NB4 (cell line): ENCODE data around the gene PELI2.

Experiments used
- DNase-seq: peaks from one replicate; pipeline ENCODE4 v3.0.0; 2010; ENCODE audit warnings: low read depth
- H3K4me3 ChIP-seq: one replicate; pipeline ENCODE4 v1.5.1; 2011; ENCODE audit warnings: mild to moderate bottlenecking, low read depth, low read length, moderate library complexity
- CTCF ChIP-seq: IDR thresholded peaks from one replicate; pipeline ENCODE4 v1.5.1; 2012; ENCODE audit warnings: low read depth, low read length
- MAX ChIP-seq: IDR thresholded peaks from 2 replicates; pipeline ENCODE4 v1.6.1; 2011; ENCODE audit warnings: low read depth, low read length
- MYC ChIP-seq: IDR thresholded peaks from 2 replicates; pipeline ENCODE4 v1.6.1; 2011; ENCODE audit warnings: low read depth, low read length
- POLR2A ChIP-seq: IDR thresholded peaks from 2 replicates; pipeline ENCODE4 v1.6.1; 2011; ENCODE audit warnings: mild to moderate bottlenecking; ENCODE audit not compliant: insufficient read length; ENCODE audit errors: extremely low read depth

Gene PELI2

GRCh38 chr14:56180754-56181542 is 62.7 kb downstream of the PELI2 start:
- no peak overlapping the region for H3K4me3 ChIP-seq
- DNase-seq = no peak
- TF ChIP-seq MAX (no peak), POLR2A (no peak), CTCF (no peak), MYC (no peak)

GRCh38 chr14:56181681-56182085 is 63.5 kb downstream of the PELI2 start:
- TF ChIP-seq MAX = no peak
- TF ChIP-seq CTCF = no peak
- no peak for TF ChIP-seq MYC
- TF ChIP-seq POLR2A = no peak
- H3K4me3 ChIP-seq = no peak overlapping the region
- no peak for DNase-seq

GRCh38 chr14:56182410-56182809 is 64.2 kb downstream of the PELI2 start:
- DNase-seq = no peak
- no peak overlapping the region for H3K4me3 ChIP-seq
- TF ChIP-seq POLR2A = no peak
- TF ChIP-seq CTCF = no peak
- TF ChIP-seq MAX = no peak
- no peak for TF ChIP-seq MYC

GRCh38 chr14:56183631-56184157 is 65.5 kb downstream of the PELI2 start:
- no peak for TF ChIP-seq POLR2A
- TF ChIP-seq MAX = no peak
- TF ChIP-seq CTCF = no peak
- TF ChIP-seq MYC = no peak
- no peak for DNase-seq
- no peak overlapping the region for H3K4me3 ChIP-seq

- DNase-seq = no peak
- TF ChIP-seq MAX (no peak), CTCF (no peak), MYC (no peak), POLR2A (no peak)
- no peak overlapping the region for H3K4me3 ChIP-seq
Observed at GRCh38 chr14:56185992-56186391, 67.8 kb downstream of the PELI2 start.
